GM12892 (cell line): ENCODE data around the gene ONECUT1.

Source experiments
- DNase-seq: peaks from one replicate; pipeline ENCODE4 v3.0.0; 2011; ENCODE audit not compliant: insufficient read length
- FAIRE-seq: peaks from 2 replicates; lab custom pipeline; 2011; peaks lifted over from hg19 to GRCh38; lab: Jason Lieb, UNC
- POLR2A ChIP-seq: IDR thresholded peaks from 2 replicates; pipeline ENCODE4 v1.6.1; 2011; ENCODE audit warnings: low read depth, low read length, control low read depth
- POLR2AphosphoS5 ChIP-seq: IDR thresholded peaks from 2 replicates; pipeline ENCODE4 v1.6.1; 2011; ENCODE audit warnings: low read depth, low read length, control low read depth
- TAF1 ChIP-seq: IDR thresholded peaks from 2 replicates; pipeline ENCODE4 v1.6.1; 2011; ENCODE audit warnings: low read depth, mild to moderate bottlenecking, control low read depth, low read length, borderline replicate concordance

ONECUT1 gene

GRCh38 chr15:52786436-52787122, 3.6 kb downstream of the ONECUT1 start:
- FAIRE-seq (no peak), DNase-seq (no peak)
- TF ChIP-seq POLR2A (no peak), TAF1 (no peak), POLR2AphosphoS5 (no peak)

- FAIRE-seq (no peak), DNase-seq (no peak)
- TF ChIP-seq POLR2A, result no peak
- no peak for TF ChIP-seq POLR2AphosphoS5
These were observed 4.3 kb downstream of the ONECUT1 start for GRCh38 chr15:52785672-52786406.

- TF ChIP-seq POLR2A (no peak), POLR2AphosphoS5 (no peak), TAF1 (no peak)
- DNase-seq (no peak), FAIRE-seq (no peak)
These were observed 5.1 kb downstream of the ONECUT1 start for GRCh38 chr15:52784799-52785671.

GRCh38 chr15:52783929-52784798, 6.0 kb downstream of the ONECUT1 start:
- DNase-seq, result no peak
- TF ChIP-seq POLR2AphosphoS5, result no peak
- no peak for TF ChIP-seq POLR2A
- TF ChIP-seq TAF1, result no peak
- no peak for FAIRE-seq

GRCh38 chr15:52783191-52783829, 6.8 kb downstream of the ONECUT1 start:
- DNase-seq (no peak), FAIRE-seq (no peak)
- no peak for TF ChIP-seq POLR2AphosphoS5
- TF ChIP-seq TAF1, result no peak
- TF ChIP-seq POLR2A, result no peak

GRCh38 chr15:52782514-52782913, 7.6 kb downstream of the ONECUT1 start:
- no peak for DNase-seq
- TF ChIP-seq TAF1, result no peak
- no peak for TF ChIP-seq POLR2A
- TF ChIP-seq POLR2AphosphoS5, result no peak
- no peak for FAIRE-seq

GRCh38 chr15:52780172-52780980, 9.8 kb downstream of the ONECUT1 start:
- TF ChIP-seq POLR2AphosphoS5, result no peak
- TF ChIP-seq TAF1, result no peak
- TF ChIP-seq POLR2A, result no peak
- no peak for DNase-seq

GRCh38 chr15:52778457-52778856, 11.7 kb downstream of the ONECUT1 start:
- TF ChIP-seq POLR2A (no peak), TAF1 (no peak), POLR2AphosphoS5 (no peak)
- DNase-seq, result no peak
- no peak for FAIRE-seq

More at GRCh38 chr15:52780172-52780980, 9.8 kb downstream of the ONECUT1 start:
- peak; percentile 81 for FAIRE-seq

GRCh38 chr15:52772766-52773165, 17.4 kb downstream of the ONECUT1 start:
- no peak for DNase-seq
- TF ChIP-seq TAF1 (no peak), POLR2A (no peak), POLR2AphosphoS5 (no peak)
- FAIRE-seq, result no peak

- no peak for TF ChIP-seq TAF1
- TF ChIP-seq POLR2A, result no peak
- no peak for TF ChIP-seq POLR2AphosphoS5
- FAIRE-seq (no peak), DNase-seq (no peak)
These were observed 24.4 kb downstream of the ONECUT1 start for GRCh38 chr15:52765785-52766184.
